HepG2 (cell line): ENCODE measurements around the gene ACSF3. TPM values are rescaled to one million over a fixed set of nuclear protein-coding genes. Genes with fewer than 3 reads are reported as not detected.

ENCODE experiments used
- JUN ChIP-seq: sonication (generic); formaldehyde crosslinking; IDR thresholded peaks from 2 replicates; pipeline ENCODE4 v1.4.0; 2020; ENCODE audit warnings: mild to moderate bottlenecking, missing genetic modification reagents
- RBM22 ChIP-seq: fragments of 200-400 bp; formaldehyde crosslinking; optimal IDR thresholded peaks from 2 replicates; pipeline ENCODE3; 2017; ENCODE audit warnings: mild to moderate bottlenecking, low read length, moderate library complexity
- REL ChIP-seq: sonication (generic); formaldehyde crosslinking; conservative IDR thresholded peaks from 2 replicates; pipeline ENCODE4 v1.8.0; 2022; ENCODE audit warnings: mild to moderate bottlenecking, missing genetic modification reagents, moderate library complexity
- SMYD3 ChIP-seq: sonication (generic); formaldehyde crosslinking; IDR thresholded peaks from 2 replicates; pipeline ENCODE4 v1.8.1; 2023; ENCODE audit warnings: mild to moderate bottlenecking, missing genetic modification reagents
- TAF1 ChIP-seq: sonication (generic); formaldehyde crosslinking; IDR thresholded peaks from 2 replicates; pipeline ENCODE4 v1.4.0; 2020; ENCODE audit warnings: missing genetic modification reagents
- ZBTB7B ChIP-seq: sonication (generic); formaldehyde crosslinking; IDR thresholded peaks from 2 replicates; pipeline ENCODE4 v1.4.0; 2020; ENCODE audit warnings: missing genetic modification reagents
- ZFP36L1 ChIP-seq: sonication (generic); formaldehyde crosslinking; IDR thresholded peaks from 2 replicates; pipeline ENCODE4 v1.8.0; 2022; ENCODE audit warnings: mild to moderate bottlenecking, missing genetic modification reagents, moderate library complexity
- ZFP37 ChIP-seq: sonication (generic); formaldehyde crosslinking; IDR thresholded peaks from 2 replicates; pipeline ENCODE4 v1.4.0; 2020; ENCODE audit warnings: missing genetic modification reagents, borderline replicate concordance
- ZNF235 ChIP-seq: sonication (generic); formaldehyde crosslinking; IDR thresholded peaks from 2 replicates; pipeline ENCODE4 v1.8.1; 2023; ENCODE audit warnings: mild to moderate bottlenecking, missing genetic modification reagents, borderline replicate concordance
- ZNF788 ChIP-seq: sonication (generic); formaldehyde crosslinking; IDR thresholded peaks from 2 replicates; pipeline ENCODE4 v1.5.0; 2020; ENCODE audit warnings: mild to moderate bottlenecking, missing genetic modification reagents, borderline replicate concordance
- polyA plus RNA-seq, 8 experiments: library from polyadenylated mRNA; depleted of rRNA in 3 of 8; stranded (reverse) in 7 of 8; unstranded in 1 of 8; fragments of >200 nt; fragmentation: Illumina TruSeq in 4 of 8; extraction: Trizol in 4 of 8; gene quantifications; 2 replicates each; pipeline versions ENCODE4 v1.2.1 to v1.2.3, GENCODE V29; 2011 to 2016; ENCODE audit warnings: low read depth in 4 of 8, missing spikeins in 1 of 8, mixed read lengths in 1 of 8; ENCODE audit not compliant: insufficient read depth in 1 of 8
- total RNA-seq, 5 experiments: library from RNA; depleted of rRNA; stranded (reverse); fragments of >200 nt; fragmentation: Illumina TruSeq; extraction: Trizol; gene quantifications; 2 replicates each; pipeline ENCODE4 v1.2.3, GENCODE V29; 2016; ENCODE audit warnings: low read depth in 1 of 5
- TF ChIP-seq, protein P1 (sequence below): sonication (generic); formaldehyde crosslinking; IDR thresholded peaks from one replicate; pipeline ENCODE4 v1.5.1; 2020; ENCODE audit warnings: mild to moderate bottlenecking, missing genetic modification reagents; ENCODE audit errors: not compliant biosample characterization
- TF ChIP-seq, protein P2 (sequence below): IDR thresholded peaks from 2 replicates; pipeline ENCODE4 v1.4.0; 2020; ENCODE audit warnings: mild to moderate bottlenecking, missing genetic modification reagents
- TF ChIP-seq, protein P3 (sequence below): sonication (generic); formaldehyde crosslinking; IDR thresholded peaks from 2 replicates; pipeline ENCODE4 v1.5.0; 2020; ENCODE audit warnings: mild to moderate bottlenecking, missing genetic modification reagents
- TF ChIP-seq, protein P4 (sequence below): sonication (generic); formaldehyde crosslinking; IDR thresholded peaks from 2 replicates; pipeline ENCODE4 v1.5.1; 2020; ENCODE audit warnings: missing genetic modification reagents, mild to moderate bottlenecking, borderline replicate concordance

Gene ACSF3
- total and polyA plus RNA-seq, 2 of the 13 experiments (the other 11 are each of a cell fraction or from before 2014, with no cell fraction given), result 14.9 to 30.6 TPM

DNA sequence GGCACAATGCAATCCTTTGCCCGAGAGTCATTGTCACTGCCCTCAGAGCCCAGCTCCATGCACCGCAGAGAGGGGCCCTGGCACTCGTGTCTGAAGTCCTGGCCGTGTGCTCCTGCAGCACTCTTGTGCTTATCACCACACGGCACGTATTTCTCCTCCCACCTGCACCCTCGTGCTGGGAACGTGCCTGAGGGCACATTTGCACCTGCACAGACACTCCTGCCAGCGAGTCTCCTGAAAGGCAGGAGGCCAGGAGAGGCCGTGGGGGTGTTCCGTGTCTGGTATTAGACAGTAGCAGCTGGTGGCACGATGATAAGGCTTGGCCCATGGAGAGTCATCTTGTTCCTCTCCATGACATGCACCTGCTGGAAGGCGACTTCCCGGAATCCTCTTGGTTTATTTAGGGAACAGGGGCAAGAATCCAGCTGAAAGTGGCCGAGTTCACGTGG is 3.4 kb upstream of the ACSF3 start (continued):
- TF ChIP-seq, protein P1, sequence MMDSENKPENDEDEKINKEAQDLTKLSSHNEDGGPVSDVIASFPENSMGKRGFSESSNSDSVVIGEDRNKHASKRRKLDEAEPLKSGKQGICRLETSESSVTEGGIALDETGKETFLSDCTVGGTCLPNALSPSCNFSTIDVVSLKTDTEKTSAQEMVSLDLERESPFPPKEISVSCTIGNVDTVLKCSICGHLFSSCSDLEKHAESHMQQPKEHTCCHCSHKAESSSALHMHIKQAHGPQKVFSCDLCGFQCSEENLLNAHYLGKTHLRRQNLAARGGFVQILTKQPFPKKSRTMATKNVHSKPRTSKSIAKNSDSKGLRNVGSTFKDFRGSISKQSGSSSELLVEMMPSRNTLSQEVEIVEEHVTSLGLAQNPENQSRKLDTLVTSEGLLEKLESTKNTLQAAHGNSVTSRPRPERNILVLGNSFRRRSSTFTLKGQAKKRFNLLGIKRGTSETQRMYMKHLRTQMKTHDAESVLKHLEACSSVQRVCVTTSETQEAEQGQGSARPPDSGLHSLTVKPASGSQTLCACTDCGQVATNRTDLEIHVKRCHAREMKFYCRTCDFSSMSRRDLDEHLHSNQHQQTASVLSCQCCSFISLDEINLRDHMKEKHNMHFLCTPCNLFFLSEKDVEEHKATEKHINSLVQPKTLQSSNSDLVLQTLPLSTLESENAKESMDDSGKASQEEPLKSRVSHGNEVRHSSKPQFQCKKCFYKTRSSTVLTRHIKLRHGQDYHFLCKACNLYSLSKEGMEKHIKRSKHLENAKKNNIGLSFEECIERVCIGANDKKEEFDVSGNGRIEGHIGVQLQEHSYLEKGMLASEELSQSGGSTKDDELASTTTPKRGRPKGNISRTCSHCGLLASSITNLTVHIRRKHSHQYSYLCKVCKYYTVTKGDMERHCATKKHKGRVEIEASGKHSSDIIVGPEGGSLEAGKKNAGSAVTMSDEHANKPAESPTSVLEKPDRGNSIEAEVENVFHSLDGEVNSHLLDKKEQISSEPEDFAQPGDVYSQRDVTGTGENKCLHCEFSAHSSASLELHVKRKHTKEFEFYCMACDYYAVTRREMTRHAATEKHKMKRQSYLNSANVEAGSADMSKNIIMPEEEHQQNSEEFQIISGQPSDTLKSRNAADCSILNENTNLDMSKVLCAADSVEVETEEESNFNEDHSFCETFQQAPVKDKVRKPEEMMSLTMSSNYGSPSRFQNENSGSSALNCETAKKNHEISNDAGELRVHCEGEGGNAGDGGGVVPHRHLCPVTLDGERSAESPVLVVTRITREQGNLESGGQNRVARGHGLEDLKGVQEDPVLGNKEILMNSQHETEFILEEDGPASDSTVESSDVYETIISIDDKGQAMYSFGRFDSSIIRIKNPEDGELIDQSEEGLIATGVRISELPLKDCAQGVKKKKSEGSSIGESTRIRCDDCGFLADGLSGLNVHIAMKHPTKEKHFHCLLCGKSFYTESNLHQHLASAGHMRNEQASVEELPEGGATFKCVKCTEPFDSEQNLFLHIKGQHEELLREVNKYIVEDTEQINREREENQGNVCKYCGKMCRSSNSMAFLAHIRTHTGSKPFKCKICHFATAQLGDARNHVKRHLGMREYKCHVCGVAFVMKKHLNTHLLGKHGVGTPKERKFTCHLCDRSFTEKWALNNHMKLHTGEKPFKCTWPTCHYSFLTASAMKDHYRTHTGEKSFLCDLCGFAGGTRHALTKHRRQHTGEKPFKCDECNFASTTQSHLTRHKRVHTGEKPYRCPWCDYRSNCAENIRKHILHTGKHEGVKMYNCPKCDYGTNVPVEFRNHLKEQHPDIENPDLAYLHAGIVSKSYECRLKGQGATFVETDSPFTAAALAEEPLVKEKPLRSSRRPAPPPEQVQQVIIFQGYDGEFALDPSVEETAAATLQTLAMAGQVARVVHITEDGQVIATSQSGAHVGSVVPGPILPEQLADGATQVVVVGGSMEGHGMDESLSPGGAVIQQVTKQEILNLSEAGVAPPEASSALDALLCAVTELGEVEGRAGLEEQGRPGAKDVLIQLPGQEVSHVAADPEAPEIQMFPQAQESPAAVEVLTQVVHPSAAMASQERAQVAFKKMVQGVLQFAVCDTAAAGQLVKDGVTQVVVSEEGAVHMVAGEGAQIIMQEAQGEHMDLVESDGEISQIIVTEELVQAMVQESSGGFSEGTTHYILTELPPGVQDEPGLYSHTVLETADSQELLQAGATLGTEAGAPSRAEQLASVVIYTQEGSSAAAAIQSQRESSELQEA (CRISPR knock-in tag), result peak; percentile 74
- TF ChIP-seq ZFP36L1 (0 out of 2 replicates have a peak, but pooled peaks have one; percentile 61), TAF1 (CRISPR knock-in tag) (no peak), JUN (no peak), RBM22 (no peak), SMYD3 (CRISPR knock-in tag) (peak; percentile 62; the same call in 1 of the 2 replicates), ZNF788 (peak; percentile 48; the same call in 1 of the 2 replicates), REL (no peak), ZFP37 (CRISPR knock-in tag) (no peak), ZNF235 (peak; percentile 81; the same call in 1 of the 2 replicates), ZBTB7B (CRISPR knock-in tag) (no peak)
- TF ChIP-seq, protein P2, sequence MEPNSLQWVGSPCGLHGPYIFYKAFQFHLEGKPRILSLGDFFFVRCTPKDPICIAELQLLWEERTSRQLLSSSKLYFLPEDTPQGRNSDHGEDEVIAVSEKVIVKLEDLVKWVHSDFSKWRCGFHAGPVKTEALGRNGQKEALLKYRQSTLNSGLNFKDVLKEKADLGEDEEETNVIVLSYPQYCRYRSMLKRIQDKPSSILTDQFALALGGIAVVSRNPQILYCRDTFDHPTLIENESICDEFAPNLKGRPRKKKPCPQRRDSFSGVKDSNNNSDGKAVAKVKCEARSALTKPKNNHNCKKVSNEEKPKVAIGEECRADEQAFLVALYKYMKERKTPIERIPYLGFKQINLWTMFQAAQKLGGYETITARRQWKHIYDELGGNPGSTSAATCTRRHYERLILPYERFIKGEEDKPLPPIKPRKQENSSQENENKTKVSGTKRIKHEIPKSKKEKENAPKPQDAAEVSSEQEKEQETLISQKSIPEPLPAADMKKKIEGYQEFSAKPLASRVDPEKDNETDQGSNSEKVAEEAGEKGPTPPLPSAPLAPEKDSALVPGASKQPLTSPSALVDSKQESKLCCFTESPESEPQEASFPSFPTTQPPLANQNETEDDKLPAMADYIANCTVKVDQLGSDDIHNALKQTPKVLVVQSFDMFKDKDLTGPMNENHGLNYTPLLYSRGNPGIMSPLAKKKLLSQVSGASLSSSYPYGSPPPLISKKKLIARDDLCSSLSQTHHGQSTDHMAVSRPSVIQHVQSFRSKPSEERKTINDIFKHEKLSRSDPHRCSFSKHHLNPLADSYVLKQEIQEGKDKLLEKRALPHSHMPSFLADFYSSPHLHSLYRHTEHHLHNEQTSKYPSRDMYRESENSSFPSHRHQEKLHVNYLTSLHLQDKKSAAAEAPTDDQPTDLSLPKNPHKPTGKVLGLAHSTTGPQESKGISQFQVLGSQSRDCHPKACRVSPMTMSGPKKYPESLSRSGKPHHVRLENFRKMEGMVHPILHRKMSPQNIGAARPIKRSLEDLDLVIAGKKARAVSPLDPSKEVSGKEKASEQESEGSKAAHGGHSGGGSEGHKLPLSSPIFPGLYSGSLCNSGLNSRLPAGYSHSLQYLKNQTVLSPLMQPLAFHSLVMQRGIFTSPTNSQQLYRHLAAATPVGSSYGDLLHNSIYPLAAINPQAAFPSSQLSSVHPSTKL (CRISPR knock-in tag), result no peak; the same call in 1 of the 2 replicates
- TF ChIP-seq, protein P3, sequence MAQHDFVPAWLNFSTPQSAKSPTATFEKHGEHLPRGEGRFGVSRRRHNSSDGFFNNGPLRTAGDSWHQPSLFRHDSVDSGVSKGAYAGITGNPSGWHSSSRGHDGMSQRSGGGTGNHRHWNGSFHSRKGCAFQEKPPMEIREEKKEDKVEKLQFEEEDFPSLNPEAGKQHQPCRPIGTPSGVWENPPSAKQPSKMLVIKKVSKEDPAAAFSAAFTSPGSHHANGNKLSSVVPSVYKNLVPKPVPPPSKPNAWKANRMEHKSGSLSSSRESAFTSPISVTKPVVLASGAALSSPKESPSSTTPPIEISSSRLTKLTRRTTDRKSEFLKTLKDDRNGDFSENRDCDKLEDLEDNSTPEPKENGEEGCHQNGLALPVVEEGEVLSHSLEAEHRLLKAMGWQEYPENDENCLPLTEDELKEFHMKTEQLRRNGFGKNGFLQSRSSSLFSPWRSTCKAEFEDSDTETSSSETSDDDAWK (CRISPR knock-in tag), result no peak
- TF ChIP-seq, protein P4, sequence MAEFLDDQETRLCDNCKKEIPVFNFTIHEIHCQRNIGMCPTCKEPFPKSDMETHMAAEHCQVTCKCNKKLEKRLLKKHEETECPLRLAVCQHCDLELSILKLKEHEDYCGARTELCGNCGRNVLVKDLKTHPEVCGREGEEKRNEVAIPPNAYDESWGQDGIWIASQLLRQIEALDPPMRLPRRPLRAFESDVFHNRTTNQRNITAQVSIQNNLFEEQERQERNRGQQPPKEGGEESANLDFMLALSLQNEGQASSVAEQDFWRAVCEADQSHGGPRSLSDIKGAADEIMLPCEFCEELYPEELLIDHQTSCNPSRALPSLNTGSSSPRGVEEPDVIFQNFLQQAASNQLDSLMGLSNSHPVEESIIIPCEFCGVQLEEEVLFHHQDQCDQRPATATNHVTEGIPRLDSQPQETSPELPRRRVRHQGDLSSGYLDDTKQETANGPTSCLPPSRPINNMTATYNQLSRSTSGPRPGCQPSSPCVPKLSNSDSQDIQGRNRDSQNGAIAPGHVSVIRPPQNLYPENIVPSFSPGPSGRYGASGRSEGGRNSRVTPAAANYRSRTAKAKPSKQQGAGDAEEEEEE (CRISPR knock-in tag), result no peak
